ENCODE results near the gene TSPEAR. TPM values are rescaled to one million over a fixed set of nuclear protein-coding genes. Genes with fewer than 3 reads are reported as not detected.

Gene TSPEAR
- polyA plus RNA-seq, 1 of the 3 experiments (the other 2 are of a cell fraction), result 0.08 TPM

DNA sequence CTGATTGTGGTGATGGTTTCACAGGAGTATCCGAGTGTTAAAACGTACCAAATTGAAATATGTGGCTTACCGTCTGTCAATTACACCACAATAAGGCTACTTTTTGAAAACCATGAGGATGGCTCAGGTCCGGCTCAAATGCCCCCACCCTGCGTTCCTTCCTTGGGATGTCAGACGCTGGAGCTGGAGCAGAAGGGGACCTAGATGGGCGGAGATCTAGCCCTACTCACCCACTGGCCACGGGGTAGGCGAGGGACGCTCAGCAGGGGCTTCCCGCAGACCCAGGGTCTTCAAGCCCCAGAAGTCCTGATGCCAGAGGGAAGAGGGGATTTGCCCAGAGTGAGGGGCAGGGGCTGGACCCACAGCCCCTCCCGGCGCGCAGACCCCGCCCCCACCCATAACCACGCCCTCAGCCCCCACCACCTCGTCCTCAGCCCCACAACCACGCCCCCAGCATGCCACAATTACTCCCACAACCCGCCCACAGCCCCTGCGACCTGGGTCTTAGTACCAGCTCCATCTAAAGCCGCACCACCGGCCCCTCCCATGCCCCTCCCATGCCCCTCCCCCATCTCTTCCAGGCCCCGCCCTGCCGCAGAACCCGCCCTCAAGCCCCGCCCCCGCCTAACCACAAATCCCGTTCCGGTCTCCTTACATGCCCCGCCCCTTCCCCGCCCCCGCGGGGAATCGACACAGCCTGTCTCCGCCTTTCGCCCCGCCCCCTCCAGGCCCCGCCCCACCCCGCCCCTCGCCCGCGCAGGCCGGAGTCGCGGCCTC is 256.4 kb downstream of the TSPEAR start, which contains the start of gene LRRC3:
Gene LRRC3, plus strand, starts transcription at position 764 of the 777 bp plus-strand sequence. CDS start 1,135 bp downstream, outside the sequence.
- Histone ChIP-seq H3K9me3 (0 out of 2 replicates have a peak, but pooled peaks cover 3% of the 10 kb centered on the region), H4K20me1 (ENCODE audit: insufficient read depth) (no peaks in the 10 kb centered on the region), H3K4me3 (ENCODE audit: low read depth in 2 of 2, low read length in 1 of 2) (peak within 1 kb of the TSS; percentile 55 to 75), H3K4me2 (peak within 1 kb of the TSS; percentile 87), H3K79me2 (ENCODE audit: insufficient read depth) (no peaks in the 10 kb centered on the region), H3F3A (replicated peaks; ENCODE audit: insufficient read depth) (peaks cover 16% of the 10 kb centered on the region), H2AFZ (ENCODE audit: low read depth) (peak within 1 kb of the TSS; percentile 59; the same call in 1 of the 2 replicates), H3K27me3 (ENCODE audit: insufficient read depth) (peaks cover 5% of the 10 kb centered on the region; the same call in 1 of the 2 replicates), H3K9me2 (no peaks in the 10 kb centered on the region), H3K9ac (peak within 1 kb of the TSS; percentile 49; the same call in 1 of the 2 replicates), H3K36me3 (replicated peaks in 1 of 2; ENCODE audit: control insufficient read depth in 1 of 2, insufficient read depth in 2 of 2, low read length in 1 of 2) (no peaks in the 10 kb centered on the region), H3K27ac (ENCODE audit: low read depth in 2 of 2, low read length in 1 of 2) (peak within 1 kb of the TSS in 1 of 2 experiments; percentile 25; a peak in 1 of 4 replicates), H3K4me1 (ENCODE audit: control insufficient read depth in 1 of 2, insufficient read depth in 2 of 2, low read depth in 1 of 2, low read length in 1 of 2) (peaks cover 0 to 21% of the 10 kb centered on the region in 2 experiments; a peak in 1 of 4 replicates)
- DNase-seq, result peak; percentile 100
- CTCF ChIA-PET, result interaction anchor here (0.8 to 3.3 kb wide), 7 partner anchors 16 to 159 kb away, joined by 3 to 12 read pairs (median 5); no protein-coding TSS in a partner anchor
- 12% methylated on average over 31 of the region's 45 CpGs for WGBS (ENCODE audit: low lambda C conversion rate)
- TF ChIP-seq JUND (IDR thresholded peaks at IDR 0.05), result no peak
- TF ChIP-seq RCOR1 (IDR thresholded peaks at IDR 0.05; ENCODE audit: low read length), result no peak
- no peak for TF ChIP-seq MEF2A (IDR thresholded peaks at IDR 0.05; ENCODE audit: borderline replicate concordance, low read depth)
- no peak for TF ChIP-seq GATA2 (CRISPR knock-in tag; IDR thresholded peaks at IDR 0.05)
- no peak for TF ChIP-seq TAF1 (IDR thresholded peaks at IDR 0.05; ENCODE audit: borderline replicate concordance, low read depth, low read length)
- POLR2A ChIA-PET, result interaction anchor here (1.3 kb wide), 1 partner anchor 116 kb away, joined by 5 read pairs; no protein-coding TSS in a partner anchor

DNA sequence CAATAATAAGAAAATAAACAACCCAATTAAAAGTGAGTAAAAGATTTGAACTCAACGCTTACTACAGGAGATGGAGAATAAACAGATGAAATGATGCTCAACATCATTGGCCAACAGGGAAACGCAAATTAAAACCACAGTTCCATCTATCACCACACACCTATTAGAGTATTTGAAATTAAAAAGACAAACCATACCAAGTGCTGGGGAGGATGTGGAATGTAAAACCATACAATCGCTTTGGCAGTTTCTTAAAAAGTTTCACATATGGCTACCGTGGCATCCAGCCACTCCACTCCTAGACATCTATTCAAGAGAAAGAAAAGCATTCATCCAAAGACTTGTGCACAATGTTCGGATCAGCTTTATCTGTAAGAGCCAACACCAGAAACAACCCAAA is 257.3 kb downstream of the TSPEAR start:
- H3K9ac ChIP-seq, result no peak overlapping the region
- POLR2A ChIA-PET, result interaction anchor here (1.3 kb wide), 1 partner anchor 115 kb away, joined by 5 read pairs; no protein-coding TSS in a partner anchor
- 49% methylated on average over 5 of the region's 5 CpGs for WGBS (ENCODE audit: low lambda C conversion rate)

More for the DNA sequence above, 257.3 kb downstream of the TSPEAR start:
- DNase-seq, result no peak
- no peak overlapping the region for H3K4me2 ChIP-seq
- no peaks in the 10 kb centered on the region for H3K36me3 ChIP-seq (replicated peaks in 1 of 2; ENCODE audit: control insufficient read depth in 1 of 2, insufficient read depth in 2 of 2, low read length in 1 of 2)
- peaks cover 11% of the 10 kb centered on the region; the same call in 1 of the 2 replicates for H3K27me3 ChIP-seq (ENCODE audit: insufficient read depth)
- H3K9me3 ChIP-seq, result 0 out of 2 replicates have a peak, but pooled peaks cover 3% of the 10 kb centered on the region
- no peak overlapping the region for H2AFZ ChIP-seq (ENCODE audit: low read depth)
- H3K79me2 ChIP-seq (ENCODE audit: insufficient read depth), result no peaks in the 10 kb centered on the region
- no peak overlapping the region for H3K27ac ChIP-seq (ENCODE audit: low read depth in 2 of 2, low read length in 1 of 2)
- peaks cover 0 to 28% of the 10 kb centered on the region in 2 experiments; a peak in 1 of 4 replicates for H3K4me1 ChIP-seq (ENCODE audit: control insufficient read depth in 1 of 2, insufficient read depth in 2 of 2, low read depth in 1 of 2, low read length in 1 of 2)
- peaks cover 16% of the 10 kb centered on the region for H3F3A ChIP-seq (replicated peaks; ENCODE audit: insufficient read depth)
- no peaks in the 10 kb centered on the region for H3K9me2 ChIP-seq
- no peak for TF ChIP-seq RAD21 (IDR thresholded peaks at IDR 0.05; ENCODE audit: low read length)
- no peak for TF ChIP-seq FOXJ3 (CRISPR knock-in tag; IDR thresholded peaks at IDR 0.05)
- TF ChIP-seq, protein P1, sequence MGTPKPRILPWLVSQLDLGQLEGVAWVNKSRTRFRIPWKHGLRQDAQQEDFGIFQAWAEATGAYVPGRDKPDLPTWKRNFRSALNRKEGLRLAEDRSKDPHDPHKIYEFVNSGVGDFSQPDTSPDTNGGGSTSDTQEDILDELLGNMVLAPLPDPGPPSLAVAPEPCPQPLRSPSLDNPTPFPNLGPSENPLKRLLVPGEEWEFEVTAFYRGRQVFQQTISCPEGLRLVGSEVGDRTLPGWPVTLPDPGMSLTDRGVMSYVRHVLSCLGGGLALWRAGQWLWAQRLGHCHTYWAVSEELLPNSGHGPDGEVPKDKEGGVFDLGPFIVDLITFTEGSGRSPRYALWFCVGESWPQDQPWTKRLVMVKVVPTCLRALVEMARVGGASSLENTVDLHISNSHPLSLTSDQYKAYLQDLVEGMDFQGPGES (IDR thresholded peaks at IDR 0.05; ENCODE audit: low read depth, low read length), result no peak
- TF ChIP-seq EP300 (IDR thresholded peaks at IDR 0.05; ENCODE audit: borderline replicate concordance in 1 of 2, low read depth in 1 of 2, low read length in 1 of 2), result no peak
- no peak for TF ChIP-seq RFX5 (IDR thresholded peaks at IDR 0.05; ENCODE audit: low read length)
- TF ChIP-seq SIN3A (IDR thresholded peaks at IDR 0.05; ENCODE audit: borderline replicate concordance, low read depth, low read length), result no peak
- no peak for TF ChIP-seq MEF2A (IDR thresholded peaks at IDR 0.05; ENCODE audit: borderline replicate concordance, low read depth)
- no peak for TF ChIP-seq TAF1 (IDR thresholded peaks at IDR 0.05; ENCODE audit: borderline replicate concordance, low read depth, low read length)
- TF ChIP-seq FOSL2 (IDR thresholded peaks at IDR 0.05; ENCODE audit: borderline replicate concordance, low read depth), result no peak
- TF ChIP-seq, protein P2, sequence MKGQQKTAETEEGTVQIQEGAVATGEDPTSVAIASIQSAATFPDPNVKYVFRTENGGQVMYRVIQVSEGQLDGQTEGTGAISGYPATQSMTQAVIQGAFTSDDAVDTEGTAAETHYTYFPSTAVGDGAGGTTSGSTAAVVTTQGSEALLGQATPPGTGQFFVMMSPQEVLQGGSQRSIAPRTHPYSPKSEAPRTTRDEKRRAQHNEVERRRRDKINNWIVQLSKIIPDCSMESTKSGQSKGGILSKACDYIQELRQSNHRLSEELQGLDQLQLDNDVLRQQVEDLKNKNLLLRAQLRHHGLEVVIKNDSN (IDR thresholded peaks at IDR 0.05; ENCODE audit: borderline replicate concordance, low read depth), result no peak
- TF ChIP-seq TEAD4 (IDR thresholded peaks at IDR 0.05; ENCODE audit: borderline replicate concordance, insufficient read depth), result no peak
- TF ChIP-seq CHD2 (IDR thresholded peaks at IDR 0.05; ENCODE audit: low read length, partially characterized antibody), result no peak
- TF ChIP-seq GABPA (IDR thresholded peaks at IDR 0.05; ENCODE audit: low read depth), result no peak
- no peaks in the 10 kb centered on the region for H4K20me1 ChIP-seq (ENCODE audit: insufficient read depth)
- CTCF ChIA-PET, result interaction anchor here (1.5 to 3.3 kb wide), 2 partner anchors 15 to 158 kb away, joined by 3 to 12 read pairs; no protein-coding TSS in a partner anchor
- H3K4me3 ChIP-seq (ENCODE audit: low read depth in 2 of 2, low read length in 1 of 2), result no peak overlapping the region

Measured in SK-N-SH (cell line).